Measurements from ENCODE around the gene EGR4.

- TF ChIP-seq CTCF (IDR thresholded peaks at IDR 0.05), result no peak
- TF ChIP-seq ZFX (IDR thresholded peaks at IDR 0.05; ENCODE audit: borderline replicate concordance), result no peak
These were observed 34.5 kb downstream of the EGR4 start for GRCh38 chr2:73258913-73259215.

All from 22Rv1 (cell line).